Gastroesophageal sphincter (tissue), 4 donors: Measurements from ENCODE around the gene LYSMD2. TPM values are rescaled to one million over a fixed set of nuclear protein-coding genes. Genes with fewer than 3 reads are reported as not detected.

Experiments
- ATAC-seq: fragments of 150-250 bp; one replicate; pipeline ENCODE4 v1.9.1; 2016; ENCODE audit warnings: mild to moderate bottlenecking, moderate library complexity
- H3K27ac ChIP-seq, 4 donors: fragments of 200-600 bp; sonication (generic) in 3 of 4; 1 replicate in 3 of 4; 2 replicates in 1 of 4; pipeline ENCODE4 v1.5.1; 2016 to 2019
- H3K27me3 ChIP-seq: fragments of 200-600 bp; sonication (generic); one replicate; pipeline ENCODE4 v1.5.1; 2019
- H3K36me3 ChIP-seq, 2 donors: fragments of 200-600 bp; sonication (generic); one replicate each; pipeline ENCODE4 v1.5.1; 2019; ENCODE audit warnings: control low read depth in 1 of 2
- H3K4me1 ChIP-seq, 3 donors: fragments of 200-600 bp; sonication (generic); 1 replicate in 2 of 3; 2 replicates in 1 of 3; pipeline ENCODE4 v1.5.1; 2016 to 2019; ENCODE audit warnings: control low read depth in 2 of 3
- H3K4me3 ChIP-seq, 2 donors: fragments of 200-600 bp; sonication (generic); one replicate each; pipeline ENCODE4 v1.5.1; 2019; ENCODE audit warnings: mild to moderate bottlenecking in 1 of 2, moderate library complexity in 1 of 2
- H3K9me3 ChIP-seq, 3 donors: fragments of 200-600 bp; sonication (generic); one replicate each; pipeline ENCODE4 v1.5.1; 2017 to 2019; ENCODE audit warnings: control low read depth in 2 of 3
- CTCF ChIP-seq, 4 experiments: fragments of 200-600 bp in 2 of 4; fragments of 450-650 bp in 2 of 4; sonication (generic) in 1 of 4; IDR thresholded peaks; one replicate each; pipeline ENCODE4 v1.5.1; 2017 to 2019; ENCODE audit warnings: antibody characterized with exemption in 4 of 4, mild to moderate bottlenecking in 2 of 4, moderate library complexity in 2 of 4
- EP300 ChIP-seq: sonication (generic); formaldehyde crosslinking; IDR thresholded peaks from one replicate; pipeline ENCODE4 v1.6.1; 2017; ENCODE audit warnings: antibody characterized with exemption, mild to moderate bottlenecking
- POLR2A ChIP-seq, 2 donors: fragments of 450-650 bp; IDR thresholded peaks; one replicate each; pipeline ENCODE4 v1.6.1; 2017; ENCODE audit warnings: antibody characterized with exemption in 2 of 2, mild to moderate bottlenecking in 2 of 2, moderate library complexity in 1 of 2
- POLR2AphosphoS5 ChIP-seq: sonication (generic); formaldehyde crosslinking; IDR thresholded peaks from one replicate; pipeline ENCODE4 v1.6.1; 2017; ENCODE audit warnings: antibody characterized with exemption
- WGBS, 2 donors: methylation state at CpG; one replicate each; pipeline ENCODE4 v1.1.5; 2018; ENCODE audit warnings: low coverage in 1 of 2; 5-methylcytosine and 5-hydroxymethylcytosine counted together
- total RNA-seq, 4 donors: library from RNA; depleted of rRNA; stranded (reverse); fragments of >200 nt; gene quantifications; one replicate each; pipeline ENCODE4 v1.1.0, GENCODE V29; 2016

The LYSMD2 gene
- total RNA-seq, 4 donors from 2014 or later: 8.9 to 27.9 (median 14.0) TPM

GRCh38 chr15:51780636-51781035 lies 43.2 kb upstream of the LYSMD2 start:
- Histone ChIP-seq H3K4me1 (peaks cover 0 to 13% (median 0%) of the 10 kb centered on the region in 3 donors), H3K36me3 (peaks cover 0 to 73% of the 10 kb centered on the region in 2 donors), H3K27me3 (no peaks in the 10 kb centered on the region), H3K27ac (no peak overlapping the region), H3K9me3 (no peaks in the 10 kb centered on the region), H3K4me3 (no peak overlapping the region)
- ATAC-seq: no peak
- 82% methylated on average over 1 of the region's 1 CpG; no CpG with 5 or more reads in 1 of the 2 donors for WGBS, 2 donors
- TF ChIP-seq POLR2A (IDR thresholded peaks at IDR 0.05) (no peak), POLR2AphosphoS5 (no peak), EP300 (no peak), CTCF (IDR thresholded peaks at IDR 0.05) (no peak)

GRCh38 chr15:51776952-51777569 lies 39.6 kb upstream of the LYSMD2 start:
- WGBS, 2 donors: 50 to 52% methylated on average over 6 of the region's 6 CpGs
- TF ChIP-seq POLR2A (IDR thresholded peaks at IDR 0.05): no peak
- TF ChIP-seq EP300: no peak
- TF ChIP-seq POLR2AphosphoS5: peak; percentile 14
- peak; percentile 55 to 79 (median 72) for TF ChIP-seq CTCF (IDR thresholded peaks at IDR 0.05)
- Histone ChIP-seq H3K4me1 (peaks cover 0 to 13% (median 0%) of the 10 kb centered on the region in 3 donors), H3K36me3 (peaks cover 0 to 71% of the 10 kb centered on the region in 2 donors), H3K9me3 (no peaks in the 10 kb centered on the region), H3K4me3 (no peak overlapping the region), H3K27ac (no peak overlapping the region), H3K27me3 (no peaks in the 10 kb centered on the region)
- ATAC-seq: peak; percentile 68

GRCh38 chr15:51775967-51776816 lies 38.7 kb upstream of the LYSMD2 start:
- Histone ChIP-seq H3K9me3 (no peaks in the 10 kb centered on the region), H3K36me3 (peaks cover 0 to 71% of the 10 kb centered on the region in 2 donors), H3K27ac (no peak overlapping the region), H3K4me1 (peaks cover 0 to 13% (median 0%) of the 10 kb centered on the region in 3 donors), H3K4me3 (no peak overlapping the region), H3K27me3 (no peaks in the 10 kb centered on the region)
- WGBS, 2 donors: 43 to 49% methylated on average over 9 to 11 of the region's 11 CpGs
- ATAC-seq: peak; percentile 67
- TF ChIP-seq CTCF (IDR thresholded peaks at IDR 0.05) (peak; percentile 48 to 81 (median 80)), EP300 (no peak), POLR2AphosphoS5 (no peak), POLR2A (IDR thresholded peaks at IDR 0.05) (no peak)

GRCh38 chr15:51774916-51775315 lies 37.5 kb upstream of the LYSMD2 start:
- no peaks in the 10 kb centered on the region for H3K27me3 ChIP-seq
- TF ChIP-seq POLR2A (IDR thresholded peaks at IDR 0.05) (no peak), EP300 (no peak), CTCF (IDR thresholded peaks at IDR 0.05) (no peak), POLR2AphosphoS5 (no peak)
- H3K36me3 ChIP-seq: peaks cover 0 to 74% of the 10 kb centered on the region in 2 donors
- H3K9me3 ChIP-seq: no peaks in the 10 kb centered on the region
- no peak overlapping the region for H3K27ac ChIP-seq
- peaks cover 0 to 13% (median 0%) of the 10 kb centered on the region in 3 donors for H3K4me1 ChIP-seq
- 53 to 71% methylated on average over 1 to 3 of the region's 3 CpGs for WGBS, 2 donors
- ATAC-seq: no peak
- no peak overlapping the region for H3K4me3 ChIP-seq
